NCI-H1092 (cell line): ENCODE data around the gene RUNDC1.

ENCODE experiments used
- DNase-seq: peaks from one replicate; lab custom pipeline; 2025; lab: John Stamatoyannopoulos, UW

RUNDC1 gene

GRCh38 chr17:43019418-43019817 is 39.1 kb downstream of the RUNDC1 start:
- DNase-seq: no peak

GRCh38 chr17:43020030-43020621 is 39.8 kb downstream of the RUNDC1 start:
- DNase-seq: no peak

GRCh38 chr17:43020789-43021740 is 40.7 kb downstream of the RUNDC1 start:
- no peak for DNase-seq

- DNase-seq: peak; percentile 56
Measured at GRCh38 chr17:43021741-43022512, 41.6 kb downstream of the RUNDC1 start, which contains the start of gene VAT1. TSS of gene VAT1 (minus strand) at chr17:43022385. CDS start at chr17:43022322, 63 bp downstream.

GRCh38 chr17:43024407-43025289 is 44.3 kb downstream of the RUNDC1 start, which contains the start of gene RND2:
TSS of gene RND2 (plus strand) at chr17:43025231. CDS start at chr17:43025348, 117 bp downstream.
- peak; percentile 90 for DNase-seq

- DNase-seq: no peak
Measured at GRCh38 chr17:43025290-43025657, 44.9 kb downstream of the RUNDC1 start.

GRCh38 chr17:43025766-43026537 is 45.6 kb downstream of the RUNDC1 start:
- no peak for DNase-seq

- DNase-seq: no peak
Measured at GRCh38 chr17:43026595-43026994, 46.2 kb downstream of the RUNDC1 start.

GRCh38 chr17:43027091-43028032 is 47.0 kb downstream of the RUNDC1 start:
- DNase-seq: no peak

- no peak for DNase-seq
Measured at GRCh38 chr17:43028221-43028861, 48.0 kb downstream of the RUNDC1 start.

GRCh38 chr17:43030137-43030767 is 49.9 kb downstream of the RUNDC1 start:
- DNase-seq: no peak

GRCh38 chr17:43031666-43032065 is 51.3 kb downstream of the RUNDC1 start:
- DNase-seq: no peak

GRCh38 chr17:43033948-43034881 is 53.9 kb downstream of the RUNDC1 start:
- no peak for DNase-seq

- DNase-seq: no peak
Measured at GRCh38 chr17:43034894-43035293, 54.5 kb downstream of the RUNDC1 start.

- DNase-seq: no peak
Measured at GRCh38 chr17:43039646-43040045, 59.3 kb downstream of the RUNDC1 start.

GRCh38 chr17:43040655-43041054 is 60.3 kb downstream of the RUNDC1 start:
- no peak for DNase-seq

- no peak for DNase-seq
Measured at GRCh38 chr17:43042025-43042628, 61.8 kb downstream of the RUNDC1 start.
